ENCODE data around the gene FANCC.
"Not testable (repeated sequence)": the region's sequence is repeated elsewhere in the genome, so short reads cannot be mapped to it uniquely, and the experiment has no call there.

The FANCC gene

GRCh38 chr9:95224376-95225019, 93.0 kb downstream of the FANCC start:
- no peak for TF ChIP-seq CTCF (IDR thresholded peaks at IDR 0.05; ENCODE audit: insufficient read depth, low read depth, low read length, missing control alignments)
- DNase-seq (ENCODE audit: low read depth) = peak; percentile 16
- H3K4me3 ChIP-seq (ENCODE audit: low read length) = no peak overlapping the region

- DNase-seq (ENCODE audit: low read depth); H3K4me3 ChIP-seq (ENCODE audit: low read length): not testable (repeated sequence)
Observed at GRCh38 chr9:95220352-95220751, 97.2 kb downstream of the FANCC start.

GRCh38 chr9:95218773-95219172, 98.7 kb downstream of the FANCC start:
- TF ChIP-seq CTCF (IDR thresholded peaks at IDR 0.05; ENCODE audit: insufficient read depth, low read depth, low read length, missing control alignments) = no peak
- DNase-seq (ENCODE audit: low read depth) = peak; percentile 6
- no peak overlapping the region for H3K4me3 ChIP-seq (ENCODE audit: low read length)

- no peak overlapping the region for H3K4me3 ChIP-seq (ENCODE audit: low read length)
- no peak for TF ChIP-seq CTCF (IDR thresholded peaks at IDR 0.05; ENCODE audit: insufficient read depth, low read depth, low read length, missing control alignments)
- no peak for DNase-seq (ENCODE audit: low read depth)
Observed at GRCh38 chr9:95217936-95218335, 99.6 kb downstream of the FANCC start.

- DNase-seq (ENCODE audit: low read depth) = no peak
- no peak for TF ChIP-seq CTCF (IDR thresholded peaks at IDR 0.05; ENCODE audit: insufficient read depth, low read depth, low read length, missing control alignments)
- no peak overlapping the region for H3K4me3 ChIP-seq (ENCODE audit: low read length)
Observed at GRCh38 chr9:95215336-95215898, 102.1 kb downstream of the FANCC start.

GRCh38 chr9:95213117-95213516, 104.4 kb downstream of the FANCC start:
- H3K4me3 ChIP-seq (ENCODE audit: low read length) = no peak overlapping the region
- DNase-seq (ENCODE audit: low read depth) = no peak
- TF ChIP-seq CTCF (IDR thresholded peaks at IDR 0.05; ENCODE audit: insufficient read depth, low read depth, low read length, missing control alignments) = no peak

- no peak for DNase-seq (ENCODE audit: low read depth)
- no peak overlapping the region for H3K4me3 ChIP-seq (ENCODE audit: low read length)
- no peak for TF ChIP-seq CTCF (IDR thresholded peaks at IDR 0.05; ENCODE audit: insufficient read depth, low read depth, low read length, missing control alignments)
Observed at GRCh38 chr9:95211028-95211427, 106.5 kb downstream of the FANCC start.
